HepG2 (cell line): ENCODE results near the gene DLX1. TPM values are rescaled to one million over a fixed set of nuclear protein-coding genes. Genes with fewer than 3 reads are reported as not detected.

Experiments used
- GATAD1 ChIP-seq: IDR thresholded peaks from 2 replicates; pipeline ENCODE4 v1.6.1; 2016; ENCODE audit warnings: missing genetic modification reagents, missing compliant biosample characterization
- SCMH1 ChIP-seq: sonication (generic); formaldehyde crosslinking; IDR thresholded peaks from 2 replicates; pipeline ENCODE4 v1.9.0; 2021; ENCODE audit warnings: missing genetic modification reagents, mild to moderate bottlenecking, borderline replicate concordance
- SP1 ChIP-seq, 2 experiments: fragments of 450-650 bp in 1 of 2; sonication (generic) in 1 of 2; formaldehyde crosslinking in 1 of 2; IDR thresholded peaks; 2 replicates each; pipeline versions ENCODE4 v1.4.0 to v1.6.1; 2016 to 2020; ENCODE audit warnings: missing genetic modification reagents in 1 of 2
- TOE1 ChIP-seq: sonication (generic); formaldehyde crosslinking; IDR thresholded peaks from 2 replicates; pipeline ENCODE4 v1.4.0; 2020; ENCODE audit warnings: mild to moderate bottlenecking, missing genetic modification reagents
- ZNF672 ChIP-seq: sonication (generic); formaldehyde crosslinking; IDR thresholded peaks from 2 replicates; pipeline ENCODE4 v1.8.1; 2022; ENCODE audit warnings: missing genetic modification reagents
- ZNF776 ChIP-seq: sonication (generic); formaldehyde crosslinking; IDR thresholded peaks from 2 replicates; pipeline ENCODE4 v1.4.0; 2020; ENCODE audit warnings: mild to moderate bottlenecking, missing genetic modification reagents
- polyA plus RNA-seq, 8 experiments: library from polyadenylated mRNA; depleted of rRNA in 3 of 8; stranded (reverse) in 7 of 8; unstranded in 1 of 8; fragments of >200 nt; fragmentation: Illumina TruSeq in 4 of 8; extraction: Trizol in 4 of 8; gene quantifications; 2 replicates each; pipeline versions ENCODE4 v1.2.1 to v1.2.3, GENCODE V29; 2011 to 2016; ENCODE audit warnings: low read depth in 4 of 8, missing spikeins in 1 of 8, mixed read lengths in 1 of 8; ENCODE audit not compliant: insufficient read depth in 1 of 8
- total RNA-seq, 5 experiments: library from RNA; depleted of rRNA; stranded (reverse); fragments of >200 nt; fragmentation: Illumina TruSeq; extraction: Trizol; gene quantifications; 2 replicates each; pipeline ENCODE4 v1.2.3, GENCODE V29; 2016; ENCODE audit warnings: low read depth in 1 of 5
- TF ChIP-seq, protein P1 (sequence below): sonication (generic); formaldehyde crosslinking; IDR thresholded peaks from 2 replicates; pipeline ENCODE4 v1.4.0; 2020; ENCODE audit warnings: missing genetic modification reagents
- TF ChIP-seq, protein P2 (sequence below): sonication (generic); formaldehyde crosslinking; IDR thresholded peaks from 2 replicates; pipeline ENCODE4 v1.4.0; 2020; ENCODE audit warnings: low read depth, mild to moderate bottlenecking, missing genetic modification reagents
- TF ChIP-seq, protein P3 (sequence below): IDR thresholded peaks from 2 replicates; pipeline ENCODE4 v1.6.1; 2018; ENCODE audit warnings: missing genetic modification reagents, mild to moderate bottlenecking, missing compliant biosample characterization
- TF ChIP-seq, protein P4 (sequence below): sonication (generic); formaldehyde crosslinking; IDR thresholded peaks from 2 replicates; pipeline ENCODE4 v1.8.0; 2022; ENCODE audit warnings: mild to moderate bottlenecking, missing genetic modification reagents, moderate library complexity
- TF ChIP-seq, protein P5 (sequence below): IDR thresholded peaks from 2 replicates; pipeline ENCODE4 v1.6.1; 2016; ENCODE audit warnings: low read depth, missing genetic modification reagents, missing compliant biosample characterization
- TF ChIP-seq, protein P6 (sequence below): sonication (generic); formaldehyde crosslinking; IDR thresholded peaks from 2 replicates; pipeline ENCODE4 v1.4.0; 2020; ENCODE audit warnings: missing genetic modification reagents, borderline replicate concordance
- TF ChIP-seq, protein P7 (sequence below): sonication (generic); formaldehyde crosslinking; IDR thresholded peaks from 2 replicates; pipeline ENCODE4 v1.5.1; 2020; ENCODE audit warnings: mild to moderate bottlenecking, missing genetic modification reagents, borderline replicate concordance

Gene DLX1
- total and polyA plus RNA-seq, 2 of the 13 experiments (the other 11 are each of a cell fraction or from before 2014, with no cell fraction given) = 0.18 to 0.86 TPM

DNA sequence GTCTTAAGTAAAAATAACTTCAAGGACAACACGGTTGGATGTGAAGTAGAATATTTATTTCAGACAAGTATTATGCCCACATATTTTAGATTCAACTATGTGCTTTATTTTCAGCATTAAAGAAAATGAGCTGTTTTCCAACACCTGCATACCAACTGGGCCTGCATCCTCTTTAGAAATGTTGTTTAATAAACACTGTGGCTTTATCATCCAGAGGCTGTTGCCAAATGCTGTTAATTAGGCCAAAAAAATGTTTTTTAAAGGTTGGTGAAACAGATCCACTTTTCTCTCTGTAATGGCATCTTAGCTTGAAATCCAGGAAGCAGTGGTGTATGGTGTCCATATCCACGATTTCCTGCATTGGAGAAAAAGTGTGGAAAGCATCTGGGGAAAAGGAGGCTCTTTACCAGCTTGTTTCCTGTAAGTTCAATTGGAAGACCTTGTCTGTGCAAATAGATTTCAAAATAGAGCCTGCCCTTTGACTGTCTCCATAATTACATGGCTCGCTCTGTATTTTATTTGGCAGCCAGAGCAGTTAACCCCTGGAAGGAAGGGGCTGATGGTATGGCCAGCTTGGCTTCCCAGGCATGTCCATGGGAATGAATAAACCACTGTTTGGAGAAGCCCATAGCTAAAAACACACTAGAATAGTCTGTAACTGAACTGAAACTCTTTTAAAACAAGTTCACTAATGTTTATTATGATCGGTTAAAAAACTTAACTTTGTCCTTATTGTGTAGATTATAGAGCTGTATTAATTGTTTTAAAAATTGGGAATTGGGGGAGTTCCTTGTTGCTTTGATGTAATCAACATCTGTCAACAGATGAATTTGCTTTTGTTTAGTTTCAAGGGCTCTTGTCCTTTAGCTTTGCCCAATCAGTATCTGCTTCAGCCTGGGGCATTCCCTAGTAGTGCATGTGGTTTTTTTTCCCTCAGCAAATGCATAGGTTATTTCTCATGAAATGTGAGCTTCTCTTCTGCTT is 33.0 kb upstream of the DLX1 start (continued):
- TF ChIP-seq, protein P1, sequence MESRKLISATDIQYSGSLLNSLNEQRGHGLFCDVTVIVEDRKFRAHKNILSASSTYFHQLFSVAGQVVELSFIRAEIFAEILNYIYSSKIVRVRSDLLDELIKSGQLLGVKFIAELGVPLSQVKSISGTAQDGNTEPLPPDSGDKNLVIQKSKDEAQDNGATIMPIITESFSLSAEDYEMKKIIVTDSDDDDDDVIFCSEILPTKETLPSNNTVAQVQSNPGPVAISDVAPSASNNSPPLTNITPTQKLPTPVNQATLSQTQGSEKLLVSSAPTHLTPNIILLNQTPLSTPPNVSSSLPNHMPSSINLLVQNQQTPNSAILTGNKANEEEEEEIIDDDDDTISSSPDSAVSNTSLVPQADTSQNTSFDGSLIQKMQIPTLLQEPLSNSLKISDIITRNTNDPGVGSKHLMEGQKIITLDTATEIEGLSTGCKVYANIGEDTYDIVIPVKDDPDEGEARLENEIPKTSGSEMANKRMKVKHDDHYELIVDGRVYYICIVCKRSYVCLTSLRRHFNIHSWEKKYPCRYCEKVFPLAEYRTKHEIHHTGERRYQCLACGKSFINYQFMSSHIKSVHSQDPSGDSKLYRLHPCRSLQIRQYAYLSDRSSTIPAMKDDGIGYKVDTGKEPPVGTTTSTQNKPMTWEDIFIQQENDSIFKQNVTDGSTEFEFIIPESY = peak; percentile 37; the same call in 1 of the 2 replicates
- TF ChIP-seq, protein P2, sequence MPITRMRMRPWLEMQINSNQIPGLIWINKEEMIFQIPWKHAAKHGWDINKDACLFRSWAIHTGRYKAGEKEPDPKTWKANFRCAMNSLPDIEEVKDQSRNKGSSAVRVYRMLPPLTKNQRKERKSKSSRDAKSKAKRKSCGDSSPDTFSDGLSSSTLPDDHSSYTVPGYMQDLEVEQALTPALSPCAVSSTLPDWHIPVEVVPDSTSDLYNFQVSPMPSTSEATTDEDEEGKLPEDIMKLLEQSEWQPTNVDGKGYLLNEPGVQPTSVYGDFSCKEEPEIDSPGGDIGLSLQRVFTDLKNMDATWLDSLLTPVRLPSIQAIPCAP = no peak
- TF ChIP-seq, protein P3, sequence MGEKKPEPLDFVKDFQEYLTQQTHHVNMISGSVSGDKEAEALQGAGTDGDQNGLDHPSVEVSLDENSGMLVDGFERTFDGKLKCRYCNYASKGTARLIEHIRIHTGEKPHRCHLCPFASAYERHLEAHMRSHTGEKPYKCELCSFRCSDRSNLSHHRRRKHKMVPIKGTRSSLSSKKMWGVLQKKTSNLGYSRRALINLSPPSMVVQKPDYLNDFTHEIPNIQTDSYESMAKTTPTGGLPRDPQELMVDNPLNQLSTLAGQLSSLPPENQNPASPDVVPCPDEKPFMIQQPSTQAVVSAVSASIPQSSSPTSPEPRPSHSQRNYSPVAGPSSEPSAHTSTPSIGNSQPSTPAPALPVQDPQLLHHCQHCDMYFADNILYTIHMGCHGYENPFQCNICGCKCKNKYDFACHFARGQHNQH = peak; percentile 90
- peak; percentile 42; the same call in 1 of the 2 replicates for TF ChIP-seq TOE1 (CRISPR knock-in tag)
- TF ChIP-seq SP1 (IDR thresholded peaks at IDR 0.05) = no peak
- TF ChIP-seq SP1 (CRISPR knock-in tag; IDR thresholded peaks at IDR 0.05) = no peak
- TF ChIP-seq, protein P4, sequence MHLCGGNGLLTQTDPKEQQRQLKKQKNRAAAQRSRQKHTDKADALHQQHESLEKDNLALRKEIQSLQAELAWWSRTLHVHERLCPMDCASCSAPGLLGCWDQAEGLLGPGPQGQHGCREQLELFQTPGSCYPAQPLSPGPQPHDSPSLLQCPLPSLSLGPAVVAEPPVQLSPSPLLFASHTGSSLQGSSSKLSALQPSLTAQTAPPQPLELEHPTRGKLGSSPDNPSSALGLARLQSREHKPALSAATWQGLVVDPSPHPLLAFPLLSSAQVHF (CRISPR knock-in tag) = no peak
- peak; percentile 45; the same call in 1 of the 2 replicates for TF ChIP-seq GATAD1 (CRISPR knock-in tag)
- no peak for TF ChIP-seq SCMH1
- TF ChIP-seq, protein P5, sequence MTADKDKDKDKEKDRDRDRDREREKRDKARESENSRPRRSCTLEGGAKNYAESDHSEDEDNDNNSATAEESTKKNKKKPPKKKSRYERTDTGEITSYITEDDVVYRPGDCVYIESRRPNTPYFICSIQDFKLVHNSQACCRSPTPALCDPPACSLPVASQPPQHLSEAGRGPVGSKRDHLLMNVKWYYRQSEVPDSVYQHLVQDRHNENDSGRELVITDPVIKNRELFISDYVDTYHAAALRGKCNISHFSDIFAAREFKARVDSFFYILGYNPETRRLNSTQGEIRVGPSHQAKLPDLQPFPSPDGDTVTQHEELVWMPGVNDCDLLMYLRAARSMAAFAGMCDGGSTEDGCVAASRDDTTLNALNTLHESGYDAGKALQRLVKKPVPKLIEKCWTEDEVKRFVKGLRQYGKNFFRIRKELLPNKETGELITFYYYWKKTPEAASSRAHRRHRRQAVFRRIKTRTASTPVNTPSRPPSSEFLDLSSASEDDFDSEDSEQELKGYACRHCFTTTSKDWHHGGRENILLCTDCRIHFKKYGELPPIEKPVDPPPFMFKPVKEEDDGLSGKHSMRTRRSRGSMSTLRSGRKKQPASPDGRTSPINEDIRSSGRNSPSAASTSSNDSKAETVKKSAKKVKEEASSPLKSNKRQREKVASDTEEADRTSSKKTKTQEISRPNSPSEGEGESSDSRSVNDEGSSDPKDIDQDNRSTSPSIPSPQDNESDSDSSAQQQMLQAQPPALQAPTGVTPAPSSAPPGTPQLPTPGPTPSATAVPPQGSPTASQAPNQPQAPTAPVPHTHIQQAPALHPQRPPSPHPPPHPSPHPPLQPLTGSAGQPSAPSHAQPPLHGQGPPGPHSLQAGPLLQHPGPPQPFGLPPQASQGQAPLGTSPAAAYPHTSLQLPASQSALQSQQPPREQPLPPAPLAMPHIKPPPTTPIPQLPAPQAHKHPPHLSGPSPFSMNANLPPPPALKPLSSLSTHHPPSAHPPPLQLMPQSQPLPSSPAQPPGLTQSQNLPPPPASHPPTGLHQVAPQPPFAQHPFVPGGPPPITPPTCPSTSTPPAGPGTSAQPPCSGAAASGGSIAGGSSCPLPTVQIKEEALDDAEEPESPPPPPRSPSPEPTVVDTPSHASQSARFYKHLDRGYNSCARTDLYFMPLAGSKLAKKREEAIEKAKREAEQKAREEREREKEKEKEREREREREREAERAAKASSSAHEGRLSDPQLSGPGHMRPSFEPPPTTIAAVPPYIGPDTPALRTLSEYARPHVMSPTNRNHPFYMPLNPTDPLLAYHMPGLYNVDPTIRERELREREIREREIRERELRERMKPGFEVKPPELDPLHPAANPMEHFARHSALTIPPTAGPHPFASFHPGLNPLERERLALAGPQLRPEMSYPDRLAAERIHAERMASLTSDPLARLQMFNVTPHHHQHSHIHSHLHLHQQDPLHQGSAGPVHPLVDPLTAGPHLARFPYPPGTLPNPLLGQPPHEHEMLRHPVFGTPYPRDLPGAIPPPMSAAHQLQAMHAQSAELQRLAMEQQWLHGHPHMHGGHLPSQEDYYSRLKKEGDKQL (CRISPR knock-in tag) = peak; percentile 90
- TF ChIP-seq, protein P6, sequence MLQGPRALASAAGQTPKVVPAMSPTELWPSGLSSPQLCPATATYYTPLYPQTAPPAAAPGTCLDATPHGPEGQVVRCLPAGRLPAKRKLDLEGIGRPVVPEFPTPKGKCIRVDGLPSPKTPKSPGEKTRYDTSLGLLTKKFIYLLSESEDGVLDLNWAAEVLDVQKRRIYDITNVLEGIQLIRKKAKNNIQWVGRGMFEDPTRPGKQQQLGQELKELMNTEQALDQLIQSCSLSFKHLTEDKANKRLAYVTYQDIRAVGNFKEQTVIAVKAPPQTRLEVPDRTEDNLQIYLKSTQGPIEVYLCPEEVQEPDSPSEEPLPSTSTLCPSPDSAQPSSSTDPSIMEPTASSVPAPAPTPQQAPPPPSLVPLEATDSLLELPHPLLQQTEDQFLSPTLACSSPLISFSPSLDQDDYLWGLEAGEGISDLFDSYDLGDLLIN (CRISPR knock-in tag) = no peak
- TF ChIP-seq, protein P7, sequence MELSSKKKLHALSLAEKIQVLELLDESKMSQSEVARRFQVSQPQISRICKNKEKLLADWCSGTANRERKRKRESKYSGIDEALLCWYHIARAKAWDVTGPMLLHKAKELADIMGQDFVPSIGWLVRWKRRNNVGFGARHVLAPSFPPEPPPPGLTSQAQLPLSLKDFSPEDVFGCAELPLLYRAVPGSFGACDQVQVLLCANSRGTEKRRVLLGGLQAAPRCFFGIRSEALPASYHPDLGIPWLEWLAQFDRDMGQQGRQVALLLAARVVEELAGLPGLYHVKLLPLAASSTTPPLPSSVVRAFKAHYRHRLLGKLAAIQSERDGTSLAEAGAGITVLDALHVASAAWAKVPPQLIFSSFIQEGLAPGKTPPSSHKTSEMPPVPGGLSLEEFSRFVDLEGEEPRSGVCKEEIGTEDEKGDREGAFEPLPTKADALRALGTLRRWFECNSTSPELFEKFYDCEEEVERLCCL = no peak
- TF ChIP-seq ZNF776 = no peak
- no peak for TF ChIP-seq ZNF672
